GM18520 (cell line): ENCODE data around the gene SSBP1.
"Not testable (repeated sequence)": the region's sequence is repeated elsewhere in the genome, so short reads cannot be mapped to it uniquely, and the experiment has no call there.

Source experiments
- ATAC-seq: cut with Tn5 transposase; IDR thresholded peaks from one replicate; pipeline ENCODE4 v1.9.1; 2021; ENCODE audit not compliant: unreplicated experiment

SSBP1 gene

DNA sequence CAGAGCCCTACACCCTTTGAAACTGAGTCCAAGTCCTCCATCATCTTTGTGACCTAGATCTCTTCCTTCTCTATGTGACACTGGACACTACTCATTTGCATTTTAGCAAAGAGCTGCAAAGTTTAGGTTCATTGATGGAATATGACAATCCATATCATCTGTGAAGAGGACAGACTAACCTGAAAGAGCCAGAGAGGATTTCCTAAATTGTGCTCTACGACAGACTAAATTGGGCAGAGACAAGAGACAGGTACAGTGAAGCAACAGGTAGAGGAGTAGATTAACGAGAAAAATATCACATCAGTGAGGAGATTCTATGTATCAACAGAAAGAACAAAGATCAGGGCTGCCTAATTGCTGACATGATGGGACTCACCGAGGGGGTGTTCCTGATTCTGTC lies 25.6 kb downstream of the SSBP1 start, which contains the start of gene TAS2R3:
Gene TAS2R3 (plus strand): TSS at position 301 of the 400 bp plus-strand sequence. CDS start 62 bp downstream, at position 363.
- ATAC-seq, result no peak

GRCh38 chr7:141770083-141770583 lies 32.0 kb downstream of the SSBP1 start:
- not testable (repeated sequence) for ATAC-seq

DNA sequence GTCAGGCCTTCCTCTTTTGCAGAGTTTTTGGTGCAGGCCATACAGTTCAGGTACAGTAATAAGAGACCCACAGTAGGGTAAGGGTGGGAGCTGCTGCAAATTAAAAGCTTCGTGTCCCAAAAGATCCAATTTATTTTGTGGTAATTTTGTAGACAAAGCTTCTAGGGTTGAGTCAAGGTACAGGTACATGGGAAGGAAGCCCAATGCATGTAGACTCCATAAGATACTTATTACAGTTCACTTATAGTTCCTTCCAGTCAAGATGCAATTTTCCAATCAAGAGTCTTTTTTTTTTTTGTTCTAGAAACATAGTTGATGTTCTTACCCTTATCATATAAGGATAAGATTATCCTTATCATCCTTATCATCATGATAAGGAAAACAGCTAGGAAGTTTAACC lies 38.2 kb downstream of the SSBP1 start, which contains the start of gene TAS2R4:
Gene TAS2R4 (plus strand): TSS at position 301 of the 400 bp plus-strand sequence. CDS start 1,815 bp downstream, outside the sequence.
- no peak for ATAC-seq

- ATAC-seq, result peak; percentile 77
Measured at GRCh38 chr7:141785706-141786552, 47.8 kb downstream of the SSBP1 start.

GRCh38 chr7:141788296-141788695 lies 50.1 kb downstream of the SSBP1 start:
- ATAC-seq, result no peak

DNA sequence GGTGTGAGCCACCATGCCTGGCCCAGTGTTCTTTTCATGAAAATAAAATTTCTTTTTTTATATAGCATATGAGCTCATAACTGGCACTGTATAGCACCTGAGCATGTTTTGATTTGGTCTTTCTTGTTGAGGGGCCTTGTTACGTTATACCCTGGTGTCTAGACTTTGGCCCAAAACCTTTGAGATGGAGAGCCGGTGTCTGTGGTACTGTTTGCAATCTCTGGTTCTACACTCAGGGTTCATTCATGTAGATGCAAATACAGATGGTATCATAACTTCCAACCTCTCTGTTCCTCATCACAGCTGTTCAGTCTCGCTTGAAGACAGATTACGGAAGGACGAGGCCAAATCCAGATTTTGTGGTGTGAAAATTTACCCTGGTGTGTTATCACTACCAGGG lies 51.8 kb downstream of the SSBP1 start, which contains the start of gene TAS2R5:
Gene TAS2R5 (plus strand): TSS at position 301 of the 400 bp plus-strand sequence. CDS start 145 bp downstream, outside the sequence.
- ATAC-seq, result no peak

DNA sequence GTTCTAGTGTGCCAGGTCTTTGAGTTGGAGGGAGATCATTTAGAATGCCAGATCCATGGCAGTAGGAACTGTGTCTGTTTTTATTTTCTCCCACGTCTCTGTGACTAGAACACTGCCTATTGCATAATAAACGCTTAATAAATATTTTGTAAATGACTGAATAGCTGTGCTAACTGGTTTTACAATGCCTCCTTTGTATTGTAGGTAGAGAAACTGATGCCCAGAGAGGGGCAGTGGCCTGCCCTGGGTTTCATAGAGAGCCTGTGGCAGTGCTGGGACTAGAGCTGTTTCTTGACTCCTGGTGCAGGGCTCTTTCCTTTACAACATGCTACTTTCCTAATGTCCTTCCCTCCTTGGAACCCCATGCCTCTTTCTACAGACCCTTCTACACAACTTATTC lies 54.4 kb downstream of the SSBP1 start:
- ATAC-seq, result no peak
